Measurements from ENCODE around the gene TXNL1.

DNA sequence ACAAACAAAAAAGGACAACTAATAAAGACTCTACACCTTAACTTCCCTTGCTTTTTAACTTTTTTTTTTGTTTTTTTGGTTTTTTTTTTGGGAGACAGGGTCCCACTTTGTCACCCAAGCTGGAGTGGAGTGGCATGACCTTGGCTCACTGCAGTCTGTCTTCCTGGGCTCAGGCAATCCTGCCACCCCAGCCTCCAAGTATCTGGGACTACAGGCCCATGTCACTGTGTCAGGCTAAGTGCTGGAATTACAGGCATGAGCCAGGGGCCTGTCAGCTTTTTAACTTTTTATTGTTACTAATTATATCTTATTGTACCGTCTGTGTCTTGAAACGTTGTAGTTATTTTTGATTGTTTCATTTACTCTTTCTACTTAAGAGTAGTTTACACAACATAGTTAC, 38.2 kb upstream of the TXNL1 start:
- TF ChIP-seq POLR2AphosphoS5 (IDR thresholded peaks at IDR 0.05; ENCODE audit: low read depth, low read length) = no peak
- TF ChIP-seq, protein P1, sequence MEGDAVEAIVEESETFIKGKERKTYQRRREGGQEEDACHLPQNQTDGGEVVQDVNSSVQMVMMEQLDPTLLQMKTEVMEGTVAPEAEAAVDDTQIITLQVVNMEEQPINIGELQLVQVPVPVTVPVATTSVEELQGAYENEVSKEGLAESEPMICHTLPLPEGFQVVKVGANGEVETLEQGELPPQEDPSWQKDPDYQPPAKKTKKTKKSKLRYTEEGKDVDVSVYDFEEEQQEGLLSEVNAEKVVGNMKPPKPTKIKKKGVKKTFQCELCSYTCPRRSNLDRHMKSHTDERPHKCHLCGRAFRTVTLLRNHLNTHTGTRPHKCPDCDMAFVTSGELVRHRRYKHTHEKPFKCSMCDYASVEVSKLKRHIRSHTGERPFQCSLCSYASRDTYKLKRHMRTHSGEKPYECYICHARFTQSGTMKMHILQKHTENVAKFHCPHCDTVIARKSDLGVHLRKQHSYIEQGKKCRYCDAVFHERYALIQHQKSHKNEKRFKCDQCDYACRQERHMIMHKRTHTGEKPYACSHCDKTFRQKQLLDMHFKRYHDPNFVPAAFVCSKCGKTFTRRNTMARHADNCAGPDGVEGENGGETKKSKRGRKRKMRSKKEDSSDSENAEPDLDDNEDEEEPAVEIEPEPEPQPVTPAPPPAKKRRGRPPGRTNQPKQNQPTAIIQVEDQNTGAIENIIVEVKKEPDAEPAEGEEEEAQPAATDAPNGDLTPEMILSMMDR (IDR thresholded peaks at IDR 0.05) = no peak
- TF ChIP-seq, protein P2, sequence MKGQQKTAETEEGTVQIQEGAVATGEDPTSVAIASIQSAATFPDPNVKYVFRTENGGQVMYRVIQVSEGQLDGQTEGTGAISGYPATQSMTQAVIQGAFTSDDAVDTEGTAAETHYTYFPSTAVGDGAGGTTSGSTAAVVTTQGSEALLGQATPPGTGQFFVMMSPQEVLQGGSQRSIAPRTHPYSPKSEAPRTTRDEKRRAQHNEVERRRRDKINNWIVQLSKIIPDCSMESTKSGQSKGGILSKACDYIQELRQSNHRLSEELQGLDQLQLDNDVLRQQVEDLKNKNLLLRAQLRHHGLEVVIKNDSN (IDR thresholded peaks at IDR 0.05; ENCODE audit: borderline replicate concordance, low read depth) = no peak

Measured in SK-N-SH (cell line).